GM18868 (cell line): Measurements from ENCODE around the gene USP2.

ENCODE experiments used
- ATAC-seq: cut with Tn5 transposase; IDR thresholded peaks from one replicate; pipeline ENCODE4 v1.9.1; 2021; ENCODE audit warnings: mild to moderate bottlenecking, moderate library complexity; ENCODE audit not compliant: unreplicated experiment

USP2 gene

GRCh38 chr11:119377112-119377901 is 4.2 kb downstream of the USP2 start:
- no peak for ATAC-seq

DNA sequence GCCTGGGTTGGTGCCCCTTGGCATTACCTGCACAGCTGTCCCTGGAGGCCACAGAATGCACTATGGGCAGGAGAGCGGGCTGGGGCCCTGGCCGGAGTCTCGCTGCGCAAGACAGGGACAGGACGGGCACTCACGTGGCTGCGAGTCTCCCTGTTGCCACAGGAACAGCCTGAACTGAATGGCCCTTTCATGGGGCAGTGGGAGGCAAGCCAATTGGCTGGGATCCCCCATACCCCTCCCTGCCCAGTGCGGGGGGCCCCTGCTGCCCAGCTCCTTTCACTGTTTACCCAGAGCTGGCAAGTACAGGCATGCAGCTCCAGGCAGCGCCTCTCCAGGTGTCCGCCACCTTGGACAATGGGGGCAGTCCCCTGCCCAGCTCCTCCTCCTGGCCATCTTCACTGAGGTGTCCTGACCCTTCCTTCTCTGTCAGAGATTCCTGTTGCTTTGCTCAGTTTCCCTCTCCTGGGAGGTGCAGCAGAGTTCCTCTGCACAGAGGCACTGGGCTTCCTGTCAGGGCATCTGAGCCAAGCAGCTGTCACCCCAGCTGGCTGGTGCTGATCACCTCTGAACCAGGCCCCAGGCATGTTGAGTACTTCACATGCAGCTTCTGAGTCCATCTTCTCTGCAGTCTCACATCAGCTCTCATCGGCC is 5.2 kb downstream of the USP2 start:
- no peak for ATAC-seq

DNA sequence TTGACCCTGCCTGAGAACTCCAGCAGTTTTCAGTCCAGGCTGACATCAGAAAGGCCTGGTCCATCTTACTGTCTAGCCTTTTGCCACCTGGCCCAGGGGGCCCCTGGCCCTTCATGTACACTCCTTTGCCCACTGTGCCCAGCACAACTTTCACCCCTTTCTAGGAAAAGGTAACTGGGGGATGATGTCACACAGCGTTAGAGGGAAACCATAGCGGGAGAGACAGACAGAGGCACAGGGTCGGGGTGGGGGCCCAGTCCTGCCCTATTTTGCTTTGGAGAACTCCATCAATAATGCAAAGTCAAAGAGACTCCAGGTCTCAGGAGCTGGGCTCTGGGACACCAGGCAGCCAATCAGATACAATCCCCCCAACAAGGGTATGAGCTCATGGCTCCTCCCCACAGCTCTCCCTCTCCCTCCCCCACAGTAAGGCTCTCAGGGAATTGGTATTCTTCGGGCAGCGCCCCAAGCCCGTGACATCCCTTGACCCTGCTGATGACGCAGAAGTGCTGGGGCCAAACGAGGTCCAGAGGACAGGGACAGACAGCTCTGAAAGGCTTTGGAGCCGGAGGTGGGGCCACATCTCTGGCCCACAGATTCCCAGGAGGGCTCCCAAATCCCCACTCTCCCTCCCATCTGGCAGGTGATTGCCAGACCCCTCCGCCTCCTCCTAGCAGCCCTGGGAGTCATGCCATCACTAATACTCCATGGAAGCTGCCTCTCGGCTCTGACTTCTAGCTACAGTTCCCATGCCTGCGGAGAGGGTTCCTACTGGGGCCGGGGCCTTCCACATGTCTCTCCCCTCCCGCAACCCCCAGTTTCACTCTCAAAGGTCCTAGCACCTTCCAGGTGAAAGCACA is 5.9 kb downstream of the USP2 start:
- ATAC-seq, result no peak

- no peak for ATAC-seq
These were observed 6.7 kb downstream of the USP2 start for GRCh38 chr11:119374632-119375336.

GRCh38 chr11:119373921-119374631 is 7.4 kb downstream of the USP2 start:
- ATAC-seq, result no peak

GRCh38 chr11:119373059-119373920 is 8.2 kb downstream of the USP2 start:
- no peak for ATAC-seq

DNA sequence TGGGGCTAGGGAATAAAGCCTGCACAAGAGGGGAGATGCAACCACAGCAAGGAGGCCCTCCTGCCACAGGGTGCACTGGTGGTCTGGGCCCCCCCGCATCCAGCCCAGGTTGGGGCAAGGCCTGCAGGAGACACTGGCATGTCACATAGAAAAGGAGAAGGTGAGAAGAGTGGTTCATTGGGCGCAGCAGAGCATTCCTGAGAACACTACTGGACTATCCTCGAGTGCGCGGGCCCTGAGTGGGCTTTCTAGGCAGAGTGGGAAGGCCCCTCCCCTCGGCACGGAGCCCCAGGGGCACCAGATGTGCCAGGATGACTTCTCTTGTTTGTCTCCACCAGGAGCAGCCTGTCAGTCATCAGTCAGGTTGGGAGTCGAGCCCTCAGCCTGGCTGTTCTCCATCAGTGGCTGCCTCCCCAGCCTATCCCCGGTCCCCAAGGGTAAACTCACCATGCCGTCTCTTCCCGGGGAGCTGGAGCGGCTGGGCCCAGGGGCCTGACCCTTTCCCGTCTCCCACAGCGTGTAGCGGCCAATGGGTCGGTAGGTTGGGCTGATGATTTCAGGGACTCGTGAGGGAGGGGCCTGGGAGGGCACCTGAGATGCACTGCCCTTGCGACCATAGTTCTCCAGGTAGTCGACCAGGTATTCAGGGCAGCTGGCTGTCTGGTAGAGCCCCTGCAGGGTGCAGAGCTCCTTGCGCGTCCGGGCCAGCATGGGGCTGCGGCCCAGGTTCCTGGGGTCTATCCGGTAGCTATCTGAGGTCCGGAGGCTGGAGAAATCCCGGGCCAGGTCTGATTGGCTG is 9.0 kb downstream of the USP2 start:
- no peak for ATAC-seq

- ATAC-seq, result no peak
These were observed 9.7 kb downstream of the USP2 start for GRCh38 chr11:119371778-119372182.

GRCh38 chr11:119371067-119371601 is 10.4 kb downstream of the USP2 start:
- ATAC-seq, result no peak

DNA sequence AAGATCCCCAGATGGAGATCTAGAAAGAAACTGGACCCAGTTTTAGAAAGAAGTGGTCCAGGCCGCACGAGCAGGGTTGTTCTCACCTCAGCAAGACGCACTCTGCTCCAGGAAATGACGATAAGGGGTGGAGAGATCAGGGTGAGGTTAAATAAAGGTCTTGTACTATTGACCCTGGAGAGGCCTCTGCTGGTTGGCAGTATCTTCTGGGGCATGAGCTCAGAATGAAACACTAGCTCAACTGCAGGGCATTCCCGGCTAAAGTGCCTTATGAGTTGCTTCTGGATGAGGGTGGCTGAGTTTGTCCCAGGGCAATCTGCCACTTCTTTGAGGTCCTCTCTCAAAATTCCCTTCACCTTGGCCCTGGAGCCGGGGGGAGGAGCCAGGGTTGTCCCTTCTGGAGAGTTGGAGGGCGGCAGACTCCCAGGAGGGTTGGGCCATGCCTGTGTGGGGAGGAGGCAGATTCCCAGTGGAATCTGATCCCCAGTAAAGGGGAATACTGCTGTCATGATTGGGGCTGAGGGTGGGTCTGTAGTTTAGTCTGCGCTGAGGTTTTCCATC is 10.9 kb downstream of the USP2 start:
- ATAC-seq, result no peak

GRCh38 chr11:119369132-119369925 is 12.2 kb downstream of the USP2 start:
- no peak for ATAC-seq

DNA sequence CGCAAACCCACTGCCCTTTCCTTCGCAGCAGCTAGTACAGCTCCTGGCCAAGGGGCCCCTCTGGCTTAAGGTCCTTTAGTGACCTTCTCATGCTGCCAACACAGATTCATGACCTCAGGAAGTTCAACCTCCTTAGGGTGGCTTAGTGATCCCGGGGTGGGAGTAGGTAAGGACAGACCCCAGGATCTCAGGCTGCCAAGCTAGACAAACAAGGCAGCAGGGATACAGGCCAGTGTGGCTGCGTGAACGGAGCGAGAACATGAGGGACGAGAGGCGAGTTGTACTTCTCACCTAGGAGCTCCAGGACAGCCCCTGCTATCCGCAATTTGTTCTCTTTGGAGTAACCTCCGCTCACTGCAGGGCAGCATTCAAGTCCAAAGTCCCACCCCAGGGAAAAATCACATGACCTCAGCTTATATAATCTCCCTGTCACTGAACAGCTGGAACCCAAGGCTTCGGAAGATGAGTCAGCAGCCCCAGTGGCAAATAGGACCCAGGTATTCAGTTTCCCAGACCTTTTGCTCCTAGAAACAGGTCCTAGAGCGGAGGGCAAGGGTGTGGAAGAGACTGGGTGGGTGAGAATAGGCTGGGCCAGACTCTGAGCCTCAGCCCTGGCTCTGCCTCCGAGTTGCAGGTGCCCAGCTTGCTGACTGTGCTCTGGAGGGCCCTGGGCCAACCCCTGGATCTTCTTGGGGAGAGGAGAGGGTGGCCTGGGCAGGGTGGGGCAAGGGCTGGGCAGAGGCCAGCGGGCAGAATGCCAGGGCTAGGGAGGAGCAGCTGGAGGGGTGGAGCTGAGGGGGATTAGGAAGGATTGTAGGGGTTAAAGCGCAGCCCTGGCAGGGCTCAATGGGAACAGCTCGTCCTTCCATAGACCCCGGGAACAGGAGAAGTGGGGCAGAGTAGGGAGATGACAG is 13.1 kb downstream of the USP2 start:
- no peak for ATAC-seq

DNA sequence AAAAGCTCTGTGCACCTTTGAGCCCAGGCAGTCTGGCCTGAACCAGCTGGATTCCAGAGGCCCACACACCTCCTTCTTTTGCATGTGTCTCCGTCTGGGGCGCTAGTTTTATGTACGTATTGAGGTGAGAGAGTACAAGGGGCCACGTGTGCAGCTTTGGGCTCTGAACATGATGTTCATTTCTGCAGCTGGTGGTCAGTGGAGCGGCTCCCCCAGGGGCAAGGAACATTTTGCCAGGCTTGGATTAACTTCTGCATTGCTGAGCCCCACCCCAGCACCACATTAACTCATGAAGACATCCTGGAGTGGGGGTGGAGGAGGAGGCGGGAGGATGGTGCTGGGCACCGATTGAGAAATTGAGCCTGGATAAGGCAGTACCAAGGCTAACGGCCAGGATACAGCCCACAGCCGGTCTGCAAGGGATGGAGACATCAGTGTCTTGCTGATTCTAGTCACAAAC is 13.8 kb downstream of the USP2 start:
- no peak for ATAC-seq

GRCh38 chr11:119366690-119367620 is 14.5 kb downstream of the USP2 start:
- ATAC-seq, result no peak

- no peak for ATAC-seq
These were observed 16.4 kb downstream of the USP2 start for GRCh38 chr11:119365071-119365591.
